GM20000 (cell line): ENCODE data around the gene ADA.

Experiments used
- DNase-seq: peaks from one replicate; pipeline ENCODE4 v3.0.0; 2012; ENCODE audit warnings: low spot score
- TF ChIP-seq, protein P1 (sequence below): IDR thresholded peaks from 2 replicates; pipeline ENCODE4 v1.5.1; 2012; ENCODE audit warnings: mild to moderate bottlenecking, control low read depth; ENCODE audit errors: extremely low read depth, missing control alignments

ADA gene

DNA sequence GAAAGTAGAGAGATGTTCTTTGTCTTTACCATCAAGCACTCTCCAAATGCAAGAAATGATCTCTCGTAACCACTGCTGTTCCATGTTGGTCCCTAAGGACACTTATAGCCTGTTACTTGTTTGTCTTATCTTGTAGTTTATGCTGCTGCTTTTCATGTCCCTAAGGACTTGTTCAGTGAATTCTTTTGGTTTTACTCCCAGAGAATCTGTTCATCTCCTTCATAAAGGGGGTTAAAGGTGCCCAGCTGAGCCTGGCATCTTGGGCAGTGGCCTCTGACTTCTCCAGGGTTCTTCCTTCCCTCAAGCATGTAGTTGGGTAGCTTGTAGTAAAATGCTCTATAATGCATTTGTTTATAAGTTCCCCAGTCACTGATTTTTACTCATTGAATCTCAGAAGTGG, 70.0 kb downstream of the ADA start:
- DNase-seq = no peak
- TF ChIP-seq, protein P1, sequence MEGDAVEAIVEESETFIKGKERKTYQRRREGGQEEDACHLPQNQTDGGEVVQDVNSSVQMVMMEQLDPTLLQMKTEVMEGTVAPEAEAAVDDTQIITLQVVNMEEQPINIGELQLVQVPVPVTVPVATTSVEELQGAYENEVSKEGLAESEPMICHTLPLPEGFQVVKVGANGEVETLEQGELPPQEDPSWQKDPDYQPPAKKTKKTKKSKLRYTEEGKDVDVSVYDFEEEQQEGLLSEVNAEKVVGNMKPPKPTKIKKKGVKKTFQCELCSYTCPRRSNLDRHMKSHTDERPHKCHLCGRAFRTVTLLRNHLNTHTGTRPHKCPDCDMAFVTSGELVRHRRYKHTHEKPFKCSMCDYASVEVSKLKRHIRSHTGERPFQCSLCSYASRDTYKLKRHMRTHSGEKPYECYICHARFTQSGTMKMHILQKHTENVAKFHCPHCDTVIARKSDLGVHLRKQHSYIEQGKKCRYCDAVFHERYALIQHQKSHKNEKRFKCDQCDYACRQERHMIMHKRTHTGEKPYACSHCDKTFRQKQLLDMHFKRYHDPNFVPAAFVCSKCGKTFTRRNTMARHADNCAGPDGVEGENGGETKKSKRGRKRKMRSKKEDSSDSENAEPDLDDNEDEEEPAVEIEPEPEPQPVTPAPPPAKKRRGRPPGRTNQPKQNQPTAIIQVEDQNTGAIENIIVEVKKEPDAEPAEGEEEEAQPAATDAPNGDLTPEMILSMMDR = no peak

DNA sequence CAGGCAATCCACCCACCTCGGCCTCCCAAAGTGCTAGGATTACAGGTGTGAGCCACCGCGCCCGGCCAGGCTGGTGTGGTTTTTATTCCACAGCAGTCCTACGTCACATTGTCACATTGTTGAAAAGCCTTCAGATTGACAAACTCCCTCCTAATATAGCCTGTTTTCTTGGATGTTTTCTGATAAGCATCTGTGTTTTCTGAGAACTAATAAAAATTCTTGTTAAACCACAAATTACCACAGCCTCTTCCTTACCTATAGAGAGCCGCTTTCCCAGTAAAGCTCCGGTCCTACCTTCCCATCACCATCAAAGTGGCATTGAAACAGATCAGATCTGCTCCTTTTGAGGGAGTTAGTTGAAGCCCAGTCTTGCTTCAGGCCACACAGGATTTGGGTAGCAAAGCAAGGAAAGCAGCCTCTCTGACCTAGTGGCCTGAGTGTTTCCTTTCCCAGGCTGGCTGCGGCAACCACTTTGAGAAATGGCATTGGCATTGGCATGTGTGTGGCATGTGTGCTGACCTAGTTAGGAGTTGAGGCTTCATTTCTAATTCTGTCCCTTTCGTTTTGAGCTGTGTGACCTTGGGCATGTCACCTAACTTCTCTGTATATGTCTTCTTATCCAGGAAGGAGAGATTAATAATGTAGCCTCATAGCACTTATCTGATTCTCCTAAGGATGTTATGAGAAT, 70.8 kb downstream of the ADA start:
- no peak for DNase-seq
- TF ChIP-seq, protein P1 = no peak

DNA sequence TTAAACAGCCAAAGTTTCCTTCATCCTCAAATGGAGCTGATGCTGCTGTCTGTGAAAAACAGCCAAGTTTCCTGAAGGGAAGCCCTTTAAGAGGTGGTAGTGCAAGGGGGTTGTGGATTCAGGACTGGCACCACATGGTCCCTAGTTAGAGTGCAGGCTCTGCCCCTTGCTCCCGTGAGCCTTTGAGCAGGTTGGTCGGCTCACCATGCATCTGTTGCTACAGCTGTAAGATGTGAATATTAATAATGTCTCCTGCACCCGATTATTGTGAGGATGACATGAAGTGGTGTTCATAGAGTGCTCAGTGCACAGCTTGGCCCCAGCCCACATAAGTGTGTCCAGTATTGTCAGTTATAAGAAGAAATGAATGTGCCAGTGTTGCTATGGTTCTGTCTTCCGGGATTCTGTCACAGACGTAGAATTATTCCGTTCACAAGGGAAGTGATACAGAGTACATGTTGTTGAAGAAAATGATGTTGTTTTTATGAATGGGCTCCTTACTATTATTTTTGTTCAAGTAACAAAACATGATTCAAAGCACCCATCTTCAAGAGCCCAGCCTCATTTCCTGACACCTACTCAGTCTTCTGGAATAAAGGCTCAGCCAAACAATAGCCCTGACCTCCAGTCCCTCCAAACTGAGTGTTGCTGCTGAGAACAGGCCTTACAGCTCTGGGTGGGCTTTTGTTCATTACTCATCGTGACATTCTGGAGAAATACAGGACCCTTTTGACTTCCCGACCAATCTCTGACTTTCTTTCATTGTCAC, 72.0 kb downstream of the ADA start:
- DNase-seq = no peak
- TF ChIP-seq, protein P1 = no peak

DNA sequence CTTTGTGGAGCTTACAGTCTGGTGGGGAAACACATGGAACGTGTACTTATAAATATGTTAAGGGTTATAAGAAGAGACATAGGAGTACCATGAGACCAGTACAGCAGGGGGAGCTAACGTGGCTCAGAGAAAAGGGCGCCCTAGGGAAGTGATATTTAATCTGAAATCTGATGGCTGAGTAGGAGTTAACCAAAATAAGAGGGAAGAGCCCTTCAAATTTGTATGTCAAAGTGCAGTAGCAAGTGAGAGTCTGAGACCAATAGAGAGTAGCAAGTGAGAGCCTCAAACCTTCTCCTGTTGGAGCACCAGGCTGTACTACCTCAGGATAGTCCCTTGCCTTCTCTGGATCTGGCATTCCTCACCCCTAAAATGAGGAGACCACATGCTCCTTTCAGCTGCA, 75.2 kb downstream of the ADA start:
- DNase-seq = peak; percentile 54
- TF ChIP-seq, protein P1 = peak; percentile 39

DNA sequence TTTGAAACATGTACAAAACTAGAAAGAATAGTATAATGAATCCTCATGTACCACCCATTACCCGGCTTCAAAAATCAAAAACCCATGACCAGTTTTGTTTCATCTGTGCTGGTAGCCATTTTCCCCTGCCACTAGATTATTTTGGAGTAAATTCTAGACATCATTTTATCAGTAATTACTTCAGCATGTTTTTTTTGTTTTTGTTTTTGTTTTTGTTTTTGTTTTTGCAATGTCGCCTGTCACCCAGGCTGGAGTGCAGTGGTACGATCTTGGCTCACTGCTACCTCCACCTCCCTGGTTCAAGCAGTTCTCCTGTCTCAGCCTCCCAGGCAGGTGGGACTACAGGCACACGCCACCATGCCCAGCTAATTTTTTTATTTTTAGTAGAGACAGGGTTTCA, 77.1 kb downstream of the ADA start:
- TF ChIP-seq, protein P1 = no peak

DNA sequence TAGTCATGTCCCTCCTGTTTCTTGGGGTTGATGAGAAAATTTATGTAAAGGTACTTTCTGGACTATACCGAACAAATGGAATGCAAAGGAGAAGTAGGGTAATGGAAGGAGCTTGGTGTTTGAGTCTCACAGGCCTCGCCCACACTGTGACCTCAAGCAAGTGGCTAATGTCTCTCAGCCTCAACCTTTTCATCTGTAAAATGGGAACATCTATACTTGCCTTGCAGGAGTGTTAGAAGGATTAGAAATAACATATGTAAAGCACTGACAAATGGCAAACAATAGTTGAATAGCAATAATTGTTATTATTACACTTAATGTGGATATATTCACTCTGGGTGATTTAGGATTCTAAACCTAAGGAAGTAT, 78.0 kb downstream of the ADA start:
- no peak for DNase-seq
- TF ChIP-seq, protein P1 = no peak

More for the DNA sequence above, 77.1 kb downstream of the ADA start:
- DNase-seq = no peak

DNA sequence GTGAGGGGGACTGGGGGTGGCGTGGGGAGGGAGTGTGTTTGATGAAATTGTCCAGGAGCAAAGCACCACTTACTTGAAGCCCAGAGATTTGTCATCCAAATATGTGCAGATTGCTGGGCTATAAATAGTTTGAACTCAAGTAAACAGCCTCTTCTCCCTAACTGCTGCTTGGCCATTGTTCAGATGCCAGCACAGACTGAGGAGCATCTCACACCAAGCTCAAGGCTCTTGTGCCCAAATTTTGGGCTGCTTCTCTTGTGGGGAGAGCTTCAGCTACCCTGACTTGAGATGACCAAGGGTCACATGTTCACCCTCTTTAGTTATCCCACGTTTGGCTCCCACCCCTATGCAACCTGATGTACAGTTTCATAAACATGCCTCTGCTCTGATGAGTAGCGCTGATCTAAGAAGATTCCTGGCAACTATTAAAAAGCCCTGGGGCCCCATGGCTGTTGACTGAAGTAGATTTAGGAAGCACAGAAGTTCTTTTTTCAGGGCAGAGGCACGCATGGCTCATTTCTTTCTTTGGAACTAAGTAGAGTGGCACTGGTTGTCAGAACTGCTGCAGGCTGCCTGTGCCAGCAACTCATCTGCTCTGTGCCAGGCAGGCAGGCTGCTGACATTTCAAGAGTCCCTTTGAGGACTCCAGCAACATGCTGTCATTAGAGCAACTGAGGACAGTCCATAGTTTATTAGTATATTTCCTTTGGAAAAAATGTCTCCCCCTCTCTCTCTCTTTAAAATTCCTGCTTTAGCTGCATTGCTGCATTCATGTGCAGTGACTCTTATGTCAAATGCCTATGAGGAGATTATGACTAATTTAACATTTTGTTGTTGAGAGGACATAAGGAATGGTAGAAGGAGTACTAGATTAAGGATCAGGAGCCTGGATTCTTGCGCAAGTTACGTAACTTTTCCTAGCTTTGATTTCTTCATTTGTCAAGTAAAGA, 78.7 kb downstream of the ADA start:
- no peak for DNase-seq
- TF ChIP-seq, protein P1 = no peak
